CD14-positive monocyte (primary cell): ENCODE measurements around the gene CFAP53. TPM values are rescaled to one million over a fixed set of nuclear protein-coding genes. Genes with fewer than 3 reads are reported as not detected.

ENCODE experiments used
- DNase-seq, 3 donors: peaks; one replicate each; pipeline ENCODE4 v3.0.0-alpha.2; 2011 to 2022
- H2AFZ ChIP-seq: 2 replicates; pipeline ENCODE4 v1.6.0; 2012; ENCODE audit warnings: mild to moderate bottlenecking, low read depth, low read length, inconsistent platforms; ENCODE audit not compliant: insufficient read depth, poor library complexity, severe bottlenecking
- H3K27ac ChIP-seq, 2 donors: 1 replicate in 1 of 2; 2 replicates in 1 of 2; pipeline ENCODE4 v1.5.1; 2012 to 2013; ENCODE audit warnings: low read length in 2 of 2, control low read depth in 1 of 2, inconsistent platforms in 1 of 2, low read depth in 1 of 2, mild to moderate bottlenecking in 1 of 2
- H3K27me3 ChIP-seq, 2 donors: one replicate each; pipeline versions ENCODE4 v1.6.0 to v1.6.1; 2011 to 2013; ENCODE audit warnings: low read length in 2 of 2; ENCODE audit not compliant: control insufficient read depth in 2 of 2, insufficient read depth in 2 of 2
- H3K36me3 ChIP-seq, 2 donors: replicated peaks in 1 of 2; 1 replicate in 1 of 2; 2 replicates in 1 of 2; pipeline versions ENCODE4 v1.5.1 to v1.6.1; 2012 to 2013; ENCODE audit warnings: low read length in 2 of 2, control low read depth in 1 of 2, inconsistent platforms in 1 of 2, mild to moderate bottlenecking in 1 of 2; ENCODE audit not compliant: insufficient read depth in 2 of 2, control insufficient read depth in 1 of 2
- H3K4me1 ChIP-seq, 2 donors: 1 replicate in 1 of 2; 2 replicates in 1 of 2; pipeline versions ENCODE4 v1.5.1 to v1.6.1; 2012 to 2013; ENCODE audit warnings: low read length in 2 of 2, control low read depth in 1 of 2, inconsistent platforms in 1 of 2, mild to moderate bottlenecking in 1 of 2, moderate library complexity in 1 of 2; ENCODE audit not compliant: insufficient read depth in 2 of 2, control insufficient read depth in 1 of 2
- H3K4me2 ChIP-seq: replicated peaks from 2 replicates; pipeline ENCODE3; 2012; ENCODE audit warnings: low read length, moderate library complexity, mild to moderate bottlenecking; ENCODE audit not compliant: poor library complexity, severe bottlenecking; ENCODE audit errors: extremely low read depth
- H3K4me3 ChIP-seq, 3 experiments: fragments of 200-600 bp in 1 of 3; sonication (generic) in 1 of 3; replicated peaks in 1 of 3; 1 replicate in 2 of 3; 2 replicates in 1 of 3; pipeline ENCODE4 v1.5.1; 2011 to 2013; ENCODE audit warnings: low read length in 3 of 3, mild to moderate bottlenecking in 3 of 3, control low read depth in 2 of 3, low read depth in 2 of 3, inconsistent platforms in 1 of 3, moderate library complexity in 1 of 3
- H3K79me2 ChIP-seq: 2 replicates; pipeline ENCODE4 v1.6.0; 2012; ENCODE audit warnings: mild to moderate bottlenecking, control low read depth, inconsistent platforms, low read length, moderate library complexity; ENCODE audit not compliant: insufficient read depth
- H3K9ac ChIP-seq: 2 replicates; pipeline ENCODE4 v1.6.0; 2017; ENCODE audit warnings: low read length, mild to moderate bottlenecking; ENCODE audit not compliant: insufficient read depth, poor library complexity, severe bottlenecking
- H3K9me3 ChIP-seq, 2 donors: replicated peaks in 1 of 2; 1 replicate in 1 of 2; 2 replicates in 1 of 2; pipeline versions ENCODE4 v1.5.1 to v1.6.1; 2012 to 2013; ENCODE audit warnings: low read length in 2 of 2, control low read depth in 1 of 2; ENCODE audit not compliant: control insufficient read depth in 1 of 2, insufficient read depth in 1 of 2
- H4K20me1 ChIP-seq: 2 replicates; pipeline ENCODE4 v1.6.0; 2012; ENCODE audit warnings: mild to moderate bottlenecking, low read length, control low read depth, moderate library complexity; ENCODE audit not compliant: insufficient read depth
- H3K27ac Mint-ChIP-seq, 7 donors: one replicate each; pipeline ENCODE4 v1.8.0; 2020; ENCODE audit warnings: mild to moderate bottlenecking in 7 of 7, mixed read lengths in 7 of 7, moderate library complexity in 6 of 7, inconsistent platforms in 2 of 7
- H3K27me3 Mint-ChIP-seq, 3 donors: one replicate each; pipeline ENCODE4 v1.8.0; 2021 to 2022; ENCODE audit warnings: low read depth in 3 of 3, mild to moderate bottlenecking in 3 of 3, mixed read lengths in 3 of 3, moderate library complexity in 3 of 3, inconsistent platforms in 1 of 3
- H3K36me3 Mint-ChIP-seq, 2 donors: one replicate each; pipeline ENCODE4 v1.8.0; 2020; ENCODE audit warnings: mixed read lengths in 2 of 2, inconsistent platforms in 1 of 2, mild to moderate bottlenecking in 1 of 2
- H3K4me1 Mint-ChIP-seq: one replicate; pipeline ENCODE4 v1.8.0; 2020; ENCODE audit warnings: mild to moderate bottlenecking, mixed read lengths
- H3K4me3 Mint-ChIP-seq, 2 donors: one replicate each; pipeline ENCODE4 v1.8.0; 2020; ENCODE audit warnings: mild to moderate bottlenecking in 2 of 2, mixed read lengths in 2 of 2, moderate library complexity in 1 of 2
- H3K9me3 Mint-ChIP-seq, 7 donors: one replicate each; pipeline ENCODE4 v1.8.0; 2020 to 2022; ENCODE audit warnings: mixed read lengths in 7 of 7, mild to moderate bottlenecking in 6 of 7, moderate library complexity in 6 of 7, inconsistent platforms in 2 of 7
- CTCF ChIP-seq: fragments of 200-600 bp; IDR thresholded peaks from one replicate; pipeline ENCODE4 v1.8.0; 2022; ENCODE audit warnings: antibody characterized with exemption, mild to moderate bottlenecking
- WGBS: methylation state at CpG from one replicate; pipeline ENCODE4 v1.1.5; 2013; ENCODE audit warnings: missing lambda C conversion rate; ENCODE audit not compliant: insufficient coverage; 5-methylcytosine and 5-hydroxymethylcytosine counted together
- intact Hi-C, 2 donors: fragments of 100-400 bp; cut with micrococcal nuclease; formaldehyde crosslinking; loops; one replicate each; pipeline versions ENCODE4 v1.15.0 to v1.15.1; 2023
- polyA plus RNA-seq, 3 donors: library from polyadenylated mRNA; depleted of rRNA in 1 of 3; unstranded in 2 of 3; stranded (reverse) in 1 of 3; fragments of 300-500 nt in 2 of 3; fragments of >200 nt in 1 of 3; fragmentation: Illumina TruSeq in 2 of 3; gene quantifications; 1 replicate in 2 of 3; 2 replicates in 1 of 3; pipeline ENCODE4 v1.2.3, GENCODE V29; 2012 to 2021

The CFAP53 gene
- polyA plus RNA-seq, 3 donors, result 0.08 to 0.14 TPM; not detected in 1

- Histone ChIP-seq H3K4me1 (no peaks in the 10 kb centered on the region), H3K4me3 (no peak overlapping the region), H3K27ac (no peak overlapping the region), H4K20me1 (no peaks in the 10 kb centered on the region), H3K9me3 (no peaks in the 10 kb centered on the region), H3K27me3 (peaks cover 0 to 3% of the 10 kb centered on the region in 2 donors), H3K4me2 (no peak overlapping the region), H2AFZ (no peak overlapping the region), H3K9ac (no peak overlapping the region), H3K36me3 (no peaks in the 10 kb centered on the region), H3K79me2 (no peaks in the 10 kb centered on the region)
- TF ChIP-seq CTCF, result no peak
- H3K36me3 Mint-ChIP-seq, result no peaks in the 10 kb centered on the region
- 63% methylated on average over 1 of the region's 2 CpGs for WGBS
- H3K4me3 Mint-ChIP-seq, result no peak overlapping the region
- peaks cover 0 to 2% (median 0%) of the 10 kb centered on the region in 7 donors for H3K9me3 Mint-ChIP-seq
- no peak overlapping the region for H3K27ac Mint-ChIP-seq
- peaks cover 3 to 7% (median 4%) of the 10 kb centered on the region in 3 donors for H3K27me3 Mint-ChIP-seq
- intact Hi-C loops, result no loop called here
- no peaks in the 10 kb centered on the region for H3K4me1 Mint-ChIP-seq
- no peak for DNase-seq
Measured at GRCh38 chr18:50181590-50181989, 84.7 kb downstream of the CFAP53 start.

GRCh38 chr18:50179465-50179864 is 86.8 kb downstream of the CFAP53 start:
- Histone ChIP-seq H2AFZ (no peak overlapping the region), H3K4me1 (no peaks in the 10 kb centered on the region), H3K27me3 (no peaks in the 10 kb centered on the region), H3K79me2 (no peaks in the 10 kb centered on the region), H3K4me3 (no peak overlapping the region), H3K9me3 (no peaks in the 10 kb centered on the region), H4K20me1 (no peaks in the 10 kb centered on the region), H3K27ac (no peak overlapping the region), H3K36me3 (no peaks in the 10 kb centered on the region), H3K4me2 (no peak overlapping the region), H3K9ac (no peak overlapping the region)
- 82% methylated on average over 1 of the region's 2 CpGs for WGBS
- H3K4me1 Mint-ChIP-seq, result no peaks in the 10 kb centered on the region
- DNase-seq, result no peak
- H3K27ac Mint-ChIP-seq, result peak overlapping the region in 1 of 7 donors; percentile 65
- no peaks in the 10 kb centered on the region for H3K36me3 Mint-ChIP-seq
- peaks cover 3 to 9% (median 5%) of the 10 kb centered on the region in 3 donors for H3K27me3 Mint-ChIP-seq
- H3K4me3 Mint-ChIP-seq, result no peak overlapping the region
- TF ChIP-seq CTCF, result no peak
- intact Hi-C loops, result no loop called here
- H3K9me3 Mint-ChIP-seq, result peaks cover 0 to 2% (median 0%) of the 10 kb centered on the region in 7 donors
